ENCODE results near the gene BABAM2.
A peak's percentile ranks its signal among the peaks of the same experiment; 100 is the strongest.
"Not testable (repeated sequence)": the region's sequence is repeated elsewhere in the genome, so short reads cannot be mapped to it uniquely, and the experiment has no call there.

Gene BABAM2

DNA sequence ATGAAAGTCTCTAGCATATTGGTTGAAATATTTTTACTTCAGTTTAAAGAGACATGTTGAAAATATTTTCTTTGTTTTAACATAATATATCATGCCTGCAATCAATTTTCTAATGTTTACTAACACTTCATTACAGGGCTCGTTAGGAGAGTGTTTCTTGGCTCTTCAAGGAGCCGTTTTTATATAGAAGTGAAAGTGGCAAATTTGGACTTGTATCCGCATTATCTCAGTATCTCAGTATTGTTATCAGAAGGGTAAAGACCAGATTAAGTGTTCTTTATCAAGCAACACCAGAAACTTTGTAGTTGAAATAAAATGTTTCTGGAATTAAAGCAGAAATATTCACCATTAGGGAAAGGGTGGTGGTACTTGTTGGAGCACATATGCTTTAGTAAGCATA, 97.8 kb downstream of the BABAM2 start:
- FAIRE-seq: no peak

DNA sequence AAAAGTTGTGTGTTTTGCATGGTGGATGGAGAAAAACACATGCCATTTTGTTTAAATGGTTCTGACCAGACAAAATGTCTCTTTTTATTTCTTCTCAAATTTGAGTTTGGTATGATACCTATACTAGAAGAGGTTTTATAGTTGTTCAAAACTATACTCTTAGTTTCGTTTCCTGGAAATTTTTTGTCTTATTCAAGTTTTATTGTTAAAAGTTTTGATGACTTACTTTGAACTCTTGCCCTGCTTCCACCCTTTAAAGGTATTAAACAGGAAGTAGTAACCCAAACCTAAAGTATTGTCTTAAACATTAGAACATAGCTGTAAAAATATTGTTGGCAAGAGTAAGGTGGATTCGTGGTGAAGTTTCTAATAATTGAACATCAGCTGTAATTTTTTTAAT, 98.2 kb downstream of the BABAM2 start:
- FAIRE-seq: no peak

DNA sequence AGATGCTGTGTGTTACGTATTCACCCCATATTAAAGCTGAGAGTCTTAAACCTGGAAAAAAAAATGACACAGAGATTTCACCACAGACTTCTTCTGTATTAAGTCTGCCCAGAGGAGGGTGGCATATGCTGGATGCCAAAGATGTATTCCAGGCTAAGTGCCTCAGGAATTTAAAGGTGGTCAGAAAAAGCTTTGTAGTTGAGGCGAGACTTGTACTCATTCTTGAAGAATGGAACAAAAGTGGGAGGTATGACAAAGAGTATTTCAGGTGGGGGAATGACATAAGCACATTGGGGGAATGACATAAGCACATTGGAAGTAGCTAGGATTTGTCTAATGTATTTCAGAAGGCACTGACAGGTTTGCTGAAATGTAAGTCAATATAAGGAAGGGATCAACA, 98.6 kb downstream of the BABAM2 start:
- FAIRE-seq: no peak

- FAIRE-seq: no peak
Observed at GRCh38 chr2:27990030-27990590, 99.6 kb downstream of the BABAM2 start.

GRCh38 chr2:27991146-27991545, 100.6 kb downstream of the BABAM2 start:
- no peak for FAIRE-seq

DNA sequence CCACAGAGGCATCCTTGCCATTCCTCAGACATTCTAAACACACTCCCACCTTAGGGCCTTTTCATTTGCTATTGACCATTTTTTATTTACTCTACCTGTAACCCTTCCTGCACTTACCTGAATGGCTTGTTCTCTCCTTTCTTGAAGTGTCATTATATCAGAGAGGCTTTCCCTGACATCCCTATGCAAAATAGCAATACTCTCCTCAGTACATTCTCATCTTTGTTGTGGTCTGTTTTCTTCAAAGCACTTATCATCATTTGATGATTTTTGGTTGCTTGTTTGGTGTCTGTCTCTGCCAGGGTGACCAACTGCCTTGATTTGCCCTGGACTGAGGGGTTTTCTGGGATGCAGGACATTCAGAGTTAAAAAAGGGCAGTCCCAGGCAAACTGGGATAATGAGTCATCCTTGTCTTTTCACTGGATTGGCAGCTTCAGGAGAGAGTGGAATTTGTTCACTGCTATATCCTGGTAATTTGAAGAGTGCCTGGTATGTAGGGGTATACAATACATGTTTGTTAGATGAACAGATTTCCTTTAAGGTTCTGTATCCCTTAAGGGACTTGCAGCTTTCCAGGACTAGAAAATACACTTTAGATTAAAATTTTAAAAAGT, 102.4 kb downstream of the BABAM2 start:
- no peak for FAIRE-seq

- FAIRE-seq: no peak
Observed at GRCh38 chr2:27993402-27993787, 102.9 kb downstream of the BABAM2 start.

- no peak for FAIRE-seq
Observed at GRCh38 chr2:27993950-27994728, 103.6 kb downstream of the BABAM2 start.

GRCh38 chr2:27996156-27996922, 105.8 kb downstream of the BABAM2 start:
- FAIRE-seq: no peak

DNA sequence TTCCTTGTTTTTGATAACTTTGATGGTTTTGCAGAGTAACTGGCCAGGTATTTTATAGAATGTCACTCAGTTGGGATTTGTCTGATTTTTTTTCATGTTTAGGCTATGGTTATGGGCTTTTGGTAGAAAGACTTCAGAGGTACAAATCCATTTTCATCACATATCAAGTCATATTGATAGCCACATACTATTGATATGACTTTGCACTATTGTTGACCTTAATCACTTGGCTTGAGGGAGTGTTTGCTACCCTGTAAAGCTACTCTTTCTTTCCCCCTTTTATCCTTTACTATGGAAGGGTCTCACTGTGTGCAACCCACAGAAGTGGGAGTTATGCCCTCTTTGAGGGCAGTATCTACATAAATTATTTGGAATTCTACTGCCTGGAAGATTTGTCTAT, 109.8 kb downstream of the BABAM2 start:
- no peak for FAIRE-seq

GRCh38 chr2:28002181-28002580, 111.7 kb downstream of the BABAM2 start:
- no peak for FAIRE-seq

DNA sequence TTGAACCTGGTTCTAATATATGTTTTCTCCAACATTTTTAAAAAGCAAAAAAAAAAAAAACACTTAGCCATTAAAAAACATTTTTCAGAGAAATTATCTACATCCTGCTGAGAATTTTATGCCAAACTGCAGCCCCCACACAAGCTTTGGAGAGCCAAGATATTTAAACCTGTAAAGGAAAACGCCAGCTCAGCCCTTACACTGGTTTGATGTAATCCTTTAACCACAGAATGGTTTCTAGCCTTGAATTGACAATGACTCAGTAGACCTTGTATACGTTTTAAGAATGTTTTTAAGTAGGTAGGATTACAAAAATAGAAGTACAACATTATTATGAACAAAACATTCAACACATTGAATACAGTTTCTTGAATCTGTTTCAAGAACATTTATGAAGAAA, 113.6 kb downstream of the BABAM2 start:
- FAIRE-seq: peak; percentile 82

GRCh38 chr2:28009732-28010131, 119.2 kb downstream of the BABAM2 start:
- no peak for FAIRE-seq

DNA sequence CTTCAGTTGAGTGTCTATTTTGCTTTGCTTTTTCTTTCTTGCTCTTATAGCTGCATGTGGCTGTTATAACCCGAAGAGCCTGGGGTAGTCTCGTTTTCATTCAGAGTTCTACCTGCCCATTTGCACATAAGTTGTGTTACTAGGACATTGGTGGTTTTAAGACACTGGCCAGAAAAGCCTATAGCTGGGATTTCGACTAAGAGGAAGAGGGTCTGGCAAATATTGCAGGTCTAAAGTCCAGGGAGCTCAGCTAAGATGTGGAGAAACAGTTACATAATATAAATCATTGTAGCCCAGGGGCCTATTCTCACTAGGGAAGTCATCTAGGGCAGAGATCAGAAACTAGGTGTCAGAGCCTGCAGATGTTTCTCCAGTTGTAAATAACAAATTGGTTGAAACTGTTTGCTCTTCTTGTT, 120.8 kb downstream of the BABAM2 start:
- no peak for FAIRE-seq

GRCh38 chr2:28018474-28018873, 127.9 kb downstream of the BABAM2 start:
- FAIRE-seq: not testable (repeated sequence)

DNA sequence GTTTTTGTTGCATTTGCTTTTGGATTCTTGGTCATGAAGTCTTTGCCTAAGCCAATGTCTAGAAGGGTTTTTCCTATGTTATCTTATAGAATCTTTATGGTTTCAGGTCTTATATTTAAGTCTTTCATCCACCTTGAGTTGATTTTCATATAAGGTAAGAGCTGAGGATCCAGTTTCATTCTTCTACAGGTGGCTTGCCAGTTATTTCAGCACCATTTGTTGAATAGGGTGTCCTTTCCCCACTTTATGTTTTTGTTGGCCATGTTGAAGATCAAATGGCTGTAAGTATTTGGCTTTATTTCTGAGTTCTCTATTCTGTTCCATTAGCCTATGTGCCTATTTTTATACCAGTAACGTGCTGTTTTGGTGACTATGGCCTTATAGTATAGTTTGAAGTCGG, 129.0 kb downstream of the BABAM2 start:
- not testable (repeated sequence) for FAIRE-seq

GRCh38 chr2:28021898-28022297, 131.4 kb downstream of the BABAM2 start:
- FAIRE-seq: no peak

DNA sequence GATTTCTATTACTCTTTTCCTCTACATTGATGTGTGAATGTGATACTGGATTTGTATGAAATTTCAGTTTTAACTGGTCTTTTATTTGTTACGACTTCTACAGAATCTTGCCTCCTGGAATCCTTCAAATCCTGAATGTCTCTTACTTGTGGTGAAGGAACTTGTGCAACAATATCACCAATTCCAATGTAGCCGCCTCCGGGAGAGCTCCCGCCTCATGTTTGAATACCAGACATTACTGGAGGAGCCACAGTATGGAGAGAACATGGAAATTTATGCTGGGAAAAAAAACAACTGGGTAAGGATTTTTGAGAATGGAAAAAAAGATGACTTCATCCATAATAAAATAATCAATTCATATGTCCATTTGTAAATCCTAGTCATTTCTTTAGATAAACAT, 134.6 kb downstream of the BABAM2 start:
- FAIRE-seq: no peak

- not testable (repeated sequence) for FAIRE-seq
Observed at GRCh38 chr2:28026230-28026629, 135.7 kb downstream of the BABAM2 start.

DNA sequence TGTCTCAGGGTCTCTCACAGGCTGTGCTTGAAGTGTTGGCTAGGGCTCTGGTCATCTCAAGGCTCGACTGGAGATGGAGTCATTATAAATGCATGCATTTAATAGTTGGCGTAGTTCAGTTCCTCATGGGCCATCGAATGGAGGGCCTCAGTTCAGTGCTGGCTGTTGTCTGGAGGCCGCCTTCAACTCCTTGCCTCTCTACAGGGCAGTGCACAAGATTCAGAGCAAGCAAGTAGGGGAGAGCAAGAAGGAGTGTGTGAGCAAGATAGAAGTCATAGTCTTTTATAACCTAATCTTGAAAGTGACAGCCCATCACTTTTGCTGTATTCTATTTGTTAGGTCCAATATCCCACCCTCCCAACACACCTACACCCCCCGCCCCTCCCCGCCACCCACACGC, 137.5 kb downstream of the BABAM2 start:
- no peak for FAIRE-seq

GRCh38 chr2:28030600-28030999, 140.1 kb downstream of the BABAM2 start:
- FAIRE-seq: no peak

GRCh38 chr2:28032816-28033215, 142.3 kb downstream of the BABAM2 start:
- no peak for FAIRE-seq

- no peak for FAIRE-seq
Observed at GRCh38 chr2:28034696-28035095, 144.2 kb downstream of the BABAM2 start.

Measured in islet of Langerhans (tissue), 1 donor.